ENCODE results near the gene SRPK3.

The SRPK3 gene

GRCh38 chrX:153771415-153772315 lies 9.2 kb upstream of the SRPK3 start:
- no peak for DNase-seq

DNA sequence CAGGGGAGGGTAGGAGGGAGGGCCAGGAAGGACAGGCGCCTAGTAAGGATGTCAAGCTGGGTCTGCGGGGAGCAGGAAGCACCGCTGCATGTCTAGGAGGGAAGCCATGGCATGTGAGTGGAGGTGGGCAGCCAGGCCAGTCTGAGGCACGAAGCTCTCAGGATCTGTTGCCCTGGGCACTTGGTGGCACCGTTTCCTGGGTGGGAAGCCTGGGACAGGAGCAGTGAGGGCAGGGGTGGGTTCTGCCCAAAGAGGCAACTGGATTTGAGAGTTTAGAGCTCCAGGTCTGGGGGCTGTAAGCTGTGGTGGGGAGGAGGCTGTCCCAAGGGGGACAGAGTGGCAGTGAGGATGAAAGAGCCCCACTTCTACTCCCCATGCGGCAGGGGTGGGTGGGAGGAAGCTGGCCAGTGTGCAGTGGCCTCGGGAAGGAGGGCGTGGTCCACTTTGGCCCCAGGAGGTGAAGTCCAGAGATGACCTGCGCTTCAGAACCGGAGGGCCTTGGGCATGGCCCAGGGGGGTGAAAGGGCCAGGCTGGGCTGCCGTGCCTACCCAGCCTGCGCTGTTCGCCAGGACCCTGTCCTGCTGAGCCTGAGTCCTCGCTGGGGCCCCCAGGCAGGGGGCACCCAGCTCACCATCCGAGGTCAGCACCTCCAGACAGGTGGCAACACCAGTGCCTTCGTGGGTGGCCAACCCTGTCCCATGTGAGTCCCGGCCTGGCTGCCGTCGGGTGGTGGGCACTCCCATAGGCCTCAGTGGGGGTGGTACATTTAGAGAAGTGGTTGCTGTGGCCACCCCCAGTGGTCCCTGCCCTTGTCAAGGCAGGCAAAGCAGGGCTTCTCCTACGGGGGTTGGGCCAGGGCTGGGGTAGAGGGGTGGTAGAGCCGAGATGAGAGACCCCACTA lies 8.3 kb upstream of the SRPK3 start:
- no peak for DNase-seq

- no peak for DNase-seq
Observed at GRCh38 chrX:153773218-153773611, 7.6 kb upstream of the SRPK3 start.

DNA sequence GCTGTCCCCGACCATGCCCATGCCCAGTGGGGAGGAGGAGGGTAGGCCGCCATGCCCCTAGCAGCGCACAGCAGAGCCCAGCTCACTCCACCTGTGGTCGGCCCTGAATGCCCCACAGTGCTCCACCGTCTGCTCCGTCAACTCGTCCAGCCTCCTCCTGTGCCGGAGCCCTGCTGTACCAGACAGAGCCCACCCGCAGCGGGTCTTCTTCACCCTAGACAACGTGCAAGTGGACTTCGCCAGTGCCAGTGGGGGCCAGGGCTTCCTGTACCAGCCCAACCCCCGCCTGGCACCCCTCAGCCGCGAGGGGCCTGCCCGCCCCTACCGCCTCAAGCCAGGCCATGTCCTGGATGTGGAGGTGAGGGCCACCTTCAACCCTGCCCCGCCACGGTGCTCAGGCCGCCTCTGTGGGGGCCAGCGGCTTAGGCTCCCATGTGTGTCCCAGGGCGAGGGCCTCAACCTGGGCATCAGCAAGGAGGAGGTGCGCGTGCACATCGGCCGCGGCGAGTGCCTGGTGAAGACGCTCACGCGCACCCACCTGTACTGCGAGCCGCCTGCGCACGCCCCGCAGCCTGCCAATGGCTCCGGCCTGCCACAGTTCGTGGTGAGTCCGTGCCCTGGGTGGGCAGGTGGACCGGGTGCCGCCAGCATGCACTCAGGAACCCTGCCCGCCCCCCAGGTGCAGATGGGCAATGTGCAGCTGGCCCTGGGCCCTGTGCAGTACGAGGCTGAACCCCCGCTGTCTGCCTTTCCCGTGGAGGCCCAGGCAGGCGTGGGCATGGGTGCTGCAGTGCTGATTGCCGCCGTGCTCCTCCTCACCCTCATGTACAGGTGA lies 6.9 kb upstream of the SRPK3 start:
- DNase-seq = no peak

DNA sequence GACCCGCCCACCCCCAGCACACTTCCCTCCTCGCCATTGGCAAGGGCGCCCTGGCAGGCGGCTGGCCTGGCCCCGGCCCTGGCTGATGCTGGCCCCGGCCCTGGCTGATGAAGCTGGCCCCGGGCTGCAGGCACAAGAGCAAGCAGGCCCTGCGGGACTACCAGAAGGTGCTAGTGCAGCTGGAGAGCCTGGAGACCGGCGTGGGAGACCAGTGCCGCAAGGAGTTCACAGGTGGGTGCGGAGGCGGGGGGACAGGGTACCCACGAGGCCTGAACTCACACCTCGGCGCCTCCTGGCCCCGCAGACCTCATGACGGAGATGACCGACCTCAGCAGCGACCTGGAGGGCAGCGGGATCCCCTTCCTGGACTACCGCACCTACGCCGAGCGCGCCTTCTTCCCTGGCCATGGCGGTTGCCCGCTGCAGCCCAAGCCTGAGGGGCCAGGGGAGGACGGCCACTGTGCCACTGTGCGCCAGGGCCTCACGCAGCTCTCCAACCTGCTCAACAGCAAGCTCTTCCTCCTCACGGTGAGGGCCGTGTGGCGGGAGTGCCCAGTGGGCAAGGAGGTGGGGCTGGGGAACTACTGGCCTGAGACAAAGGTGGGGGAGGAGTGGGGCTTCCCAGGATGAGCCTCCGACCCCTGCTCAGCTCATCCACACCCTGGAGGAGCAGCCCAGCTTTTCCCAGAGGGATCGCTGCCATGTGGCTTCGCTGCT lies 6.1 kb upstream of the SRPK3 start:
- no peak for DNase-seq

- no peak for DNase-seq
Observed at GRCh38 chrX:153775293-153776119, 5.3 kb upstream of the SRPK3 start.

DNA sequence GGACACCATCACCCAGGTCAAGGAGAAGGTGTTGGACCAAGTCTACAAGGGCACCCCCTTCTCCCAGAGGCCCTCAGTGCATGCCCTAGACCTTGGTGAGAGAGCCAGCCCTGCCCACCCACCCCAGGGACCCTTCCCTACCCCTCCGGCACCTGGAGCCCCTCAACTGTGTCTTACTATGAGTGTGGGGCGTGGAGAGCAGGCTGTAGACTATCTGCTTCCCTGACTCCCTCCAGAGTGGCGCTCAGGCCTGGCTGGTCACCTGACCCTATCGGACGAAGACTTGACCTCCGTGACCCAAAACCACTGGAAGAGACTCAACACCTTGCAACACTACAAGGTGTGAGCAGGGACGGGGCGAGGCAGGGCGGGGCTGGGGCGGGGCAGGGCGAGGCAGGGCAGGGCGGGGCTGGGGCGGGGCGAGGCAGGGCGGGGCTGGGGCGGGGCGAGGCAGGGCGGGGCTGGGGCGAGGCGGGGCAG lies 4.7 kb upstream of the SRPK3 start:
- no peak for DNase-seq

GRCh38 chrX:153776611-153777045 lies 4.2 kb upstream of the SRPK3 start:
- no peak for DNase-seq

DNA sequence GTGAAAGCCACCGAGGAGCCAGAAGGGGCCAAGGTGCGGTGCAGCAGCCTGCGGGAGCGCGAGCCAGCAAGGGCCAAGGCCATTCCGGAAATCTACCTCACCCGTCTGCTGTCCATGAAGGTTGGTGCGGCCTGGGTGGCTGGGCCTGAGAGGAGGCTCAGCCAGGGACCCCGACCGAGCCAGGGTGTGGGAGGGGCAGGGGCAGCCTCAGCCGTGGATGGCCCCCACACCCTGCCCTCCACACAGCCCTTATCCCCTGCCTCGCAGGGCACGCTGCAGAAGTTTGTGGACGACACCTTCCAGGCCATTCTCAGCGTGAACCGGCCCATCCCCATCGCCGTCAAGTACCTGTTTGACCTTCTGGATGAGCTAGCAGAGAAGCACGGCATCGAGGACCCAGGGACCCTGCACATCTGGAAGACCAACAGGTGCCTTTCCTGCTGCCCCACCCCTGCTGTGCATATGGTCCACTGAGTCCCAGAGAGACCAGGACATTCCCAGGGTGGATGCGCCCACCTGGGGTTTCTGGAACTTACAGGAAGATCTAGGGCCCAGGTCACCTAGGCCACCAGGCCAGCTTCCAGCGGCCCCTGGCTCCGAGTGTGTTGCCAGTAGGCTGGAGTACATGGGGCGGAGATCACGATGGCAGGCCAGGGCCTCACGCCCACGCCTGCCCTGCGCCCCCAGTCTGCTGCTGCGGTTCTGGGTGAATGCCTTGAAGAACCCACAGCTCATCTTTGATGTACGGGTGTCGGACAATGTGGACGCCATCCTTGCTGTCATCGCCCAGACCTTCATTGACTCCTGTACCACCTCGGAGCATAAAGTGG lies 3.4 kb upstream of the SRPK3 start:
- DNase-seq = no peak

- DNase-seq = no peak
Observed at GRCh38 chrX:153778181-153778580, 2.7 kb upstream of the SRPK3 start.

GRCh38 chrX:153778684-153779101 lies 2.1 kb upstream of the SRPK3 start:
- no peak for DNase-seq

DNA sequence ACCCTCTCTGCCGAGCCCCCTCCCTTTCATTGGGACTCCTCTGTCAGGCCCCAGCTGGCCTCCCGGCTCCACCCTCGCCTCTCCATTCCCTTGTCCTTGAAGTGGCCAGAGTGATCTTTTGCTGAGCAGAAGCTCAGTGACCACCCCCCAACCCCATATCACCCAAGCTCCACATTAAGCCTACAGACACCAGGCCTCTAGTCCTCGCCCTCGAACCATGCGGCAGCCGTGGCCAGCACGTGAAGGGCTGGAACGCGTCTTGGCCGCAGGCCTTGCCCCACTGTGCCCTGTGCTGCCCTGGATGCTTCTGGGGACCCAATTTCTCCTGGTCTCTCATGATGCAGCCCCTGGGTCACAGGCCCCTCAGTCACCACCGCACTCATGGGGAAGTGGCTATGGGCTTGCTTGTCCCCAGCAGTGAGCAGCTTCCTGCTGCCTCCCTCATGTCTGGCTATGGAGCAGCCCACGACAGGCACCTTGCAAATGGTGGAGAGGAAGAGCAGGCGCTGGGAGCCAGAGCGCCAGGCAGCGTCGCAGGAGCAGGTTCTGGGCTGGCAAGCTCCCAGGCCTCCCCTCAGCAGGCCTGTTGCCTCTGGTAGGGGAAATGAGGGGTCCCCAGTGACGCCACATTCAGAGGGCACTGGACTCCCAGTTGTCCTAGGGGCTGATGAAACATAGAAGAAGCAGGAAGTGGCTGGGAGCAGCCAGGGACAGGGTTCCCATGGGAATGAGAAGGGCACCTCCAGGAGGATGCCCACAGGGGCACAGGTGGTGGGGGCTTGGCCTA lies 757 bp upstream of the SRPK3 start:
- DNase-seq = no peak

DNA sequence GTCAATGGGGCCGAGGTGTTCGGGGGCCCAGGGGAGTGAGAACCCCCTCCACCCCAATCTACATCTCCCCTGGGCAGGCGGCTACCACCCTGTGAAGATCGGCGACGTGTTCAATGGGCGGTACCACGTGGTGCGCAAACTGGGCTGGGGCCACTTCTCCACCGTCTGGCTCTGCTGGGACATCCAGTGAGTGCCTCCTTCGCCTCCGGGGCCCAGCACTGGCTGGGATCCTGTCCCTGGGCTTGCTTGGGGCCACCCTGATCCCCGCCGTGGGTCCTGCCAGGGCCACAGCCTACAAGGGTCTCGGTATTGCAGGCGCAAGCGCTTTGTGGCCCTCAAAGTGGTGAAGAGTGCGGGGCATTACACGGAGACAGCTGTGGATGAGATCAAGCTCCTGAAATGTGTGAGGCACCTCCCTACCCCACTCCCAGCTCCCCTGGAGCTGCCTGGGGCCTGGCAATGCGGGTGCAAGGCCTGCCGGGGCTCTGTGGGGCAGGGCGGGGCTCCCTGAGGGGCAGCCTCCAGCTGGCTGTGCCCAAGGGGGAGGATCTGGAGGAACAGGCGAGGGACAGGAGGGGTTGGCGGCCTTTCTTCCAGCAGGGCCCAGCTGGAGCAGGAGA lies 697 bp downstream of the SRPK3 start:
- no peak for DNase-seq

DNA sequence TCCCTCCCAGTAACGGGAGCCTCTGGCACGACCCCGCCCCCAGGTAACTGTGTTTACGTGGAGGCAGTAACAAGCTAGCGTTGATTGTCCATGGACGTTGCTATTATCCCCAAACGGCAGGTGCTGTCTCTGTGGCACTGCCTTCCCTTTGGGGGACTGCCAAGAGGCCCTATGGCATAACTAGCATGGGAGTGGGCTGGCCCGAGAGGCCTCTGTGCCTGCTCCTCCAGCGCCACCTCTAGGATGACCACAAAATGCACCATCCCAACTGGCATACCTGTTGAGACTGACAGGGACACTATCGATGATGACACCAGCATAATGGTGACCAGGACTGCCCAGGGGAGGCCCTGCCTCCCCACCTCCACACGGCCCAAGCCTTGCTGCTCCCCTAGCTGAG lies 1.5 kb downstream of the SRPK3 start:
- no peak for DNase-seq

DNA sequence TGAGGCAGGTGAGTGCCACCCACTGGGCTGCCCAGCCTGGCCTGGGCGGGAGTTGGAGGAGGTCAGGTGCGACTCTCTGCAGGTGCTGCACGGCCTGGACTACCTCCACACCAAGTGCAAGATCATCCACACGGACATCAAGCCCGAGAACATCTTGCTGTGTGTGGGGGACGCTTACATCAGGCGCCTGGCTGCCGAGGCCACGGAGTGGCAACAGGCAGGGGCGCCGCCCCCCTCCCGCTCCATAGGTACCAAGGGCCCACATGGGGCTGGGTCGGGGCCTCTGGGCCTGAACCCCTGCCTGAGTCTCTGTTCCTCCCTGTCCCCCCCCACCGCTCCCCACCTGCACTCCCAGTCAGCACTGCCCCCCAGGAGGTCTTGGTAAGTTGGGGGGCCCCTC lies 2.0 kb downstream of the SRPK3 start:
- no peak for DNase-seq

GRCh38 chrX:153783378-153784013 lies 2.7 kb downstream of the SRPK3 start:
- no peak for DNase-seq

DNA sequence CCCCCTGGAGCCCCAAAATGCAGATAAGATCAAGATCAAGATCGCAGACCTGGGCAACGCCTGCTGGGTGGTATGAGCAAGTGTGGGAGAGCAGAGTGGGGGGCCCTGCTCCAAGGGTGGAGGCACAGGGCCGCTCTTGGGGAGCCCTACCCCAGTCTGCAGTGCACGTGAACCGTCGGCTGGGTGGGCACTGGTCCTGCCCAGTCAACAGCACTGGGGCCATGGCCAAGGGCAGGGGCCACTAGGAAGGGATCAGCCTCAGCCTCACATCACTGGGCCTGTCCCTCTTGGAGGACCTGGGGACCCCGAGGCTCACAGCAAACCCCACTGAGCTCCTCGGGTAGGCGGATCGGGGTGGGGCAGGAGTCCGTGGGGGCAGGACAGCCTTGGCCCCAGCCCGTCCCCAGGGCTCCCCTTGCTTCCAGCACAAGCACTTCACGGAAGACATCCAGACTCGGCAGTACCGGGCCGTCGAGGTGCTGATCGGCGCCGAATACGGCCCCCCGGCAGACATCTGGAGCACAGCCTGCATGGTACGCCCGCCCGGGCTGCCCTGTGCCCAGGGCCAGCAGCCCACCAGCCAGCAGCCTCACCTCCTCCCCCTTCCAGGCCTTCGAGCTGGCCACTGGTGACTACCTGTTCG lies 3.6 kb downstream of the SRPK3 start:
- no peak for DNase-seq

- no peak for DNase-seq
Observed at GRCh38 chrX:153786669-153787068, 5.8 kb downstream of the SRPK3 start.

All from activated naive CD4-positive, alpha-beta T cell (primary cell).